Esophagus squamous epithelium (tissue), 4 donors: ENCODE results near the gene GMDS.

ENCODE experiments used
- CTCF ChIP-seq, 6 experiments: fragments of 450-650 bp in 4 of 6; fragments of 200-600 bp in 2 of 6; sonication (generic) in 2 of 6; IDR thresholded peaks; one replicate each; pipeline ENCODE4 v1.5.1; 2016 to 2019; ENCODE audit warnings: antibody characterized with exemption in 6 of 6, mild to moderate bottlenecking in 4 of 6, moderate library complexity in 4 of 6
- POLR2A ChIP-seq, 4 donors: fragments of 450-650 bp; IDR thresholded peaks; one replicate each; pipeline ENCODE4 v1.6.1; 2017; ENCODE audit warnings: antibody characterized with exemption in 4 of 4, mild to moderate bottlenecking in 4 of 4, moderate library complexity in 3 of 4

- TF ChIP-seq CTCF (IDR thresholded peaks at IDR 0.05) = no peak
- no peak for TF ChIP-seq POLR2A (IDR thresholded peaks at IDR 0.05)
These were observed 670.0 kb downstream of the GMDS start for GRCh38 chr6:1575210-1576041.
